K562 (cell line): Measurements from ENCODE around the gene HNRNPDL. TPM values are rescaled to one million over a fixed set of nuclear protein-coding genes. Genes with fewer than 3 reads are reported as not detected.

Experiments
- CCNT2 ChIP-seq: IDR thresholded peaks from 2 replicates; pipeline ENCODE4 v1.6.1; 2011; ENCODE audit warnings: borderline replicate concordance, low read depth, mild to moderate bottlenecking, moderate library complexity, mixed read lengths, low read length; ENCODE audit not compliant: insufficient read length; ENCODE audit errors: extremely low read depth
- CREB3L1 ChIP-seq: fragments of 450-650 bp; IDR thresholded peaks from 2 replicates; pipeline ENCODE4 v1.6.1; 2014; ENCODE audit warnings: low read depth, mild to moderate bottlenecking, moderate library complexity, borderline replicate concordance
- ELF2 ChIP-seq: fragments of 250-450 bp; sonication (Bioruptor Pico); IDR thresholded peaks from 2 replicates; pipeline ENCODE4 v1.5.0; 2021; ENCODE audit warnings: mild to moderate bottlenecking
- ESRRA ChIP-seq: fragments of 450-650 bp; IDR thresholded peaks from 2 replicates; pipeline ENCODE4 v1.6.1; 2014; ENCODE audit warnings: low read depth, mild to moderate bottlenecking, moderate library complexity, borderline replicate concordance
- ETV6 ChIP-seq, 3 experiments: fragments of 150-350 bp in 1 of 3; sonication (generic) in 1 of 3; formaldehyde crosslinking in 1 of 3; IDR thresholded peaks; 2 replicates each; pipeline versions ENCODE4 v1.6.1 to v1.8.0; 2014 to 2022; ENCODE audit warnings: borderline replicate concordance in 2 of 3, low read depth in 2 of 3, antibody characterized with exemption in 1 of 3, low read length in 1 of 3, mild to moderate bottlenecking in 1 of 3, missing genetic modification reagents in 1 of 3
- HDAC8 ChIP-seq: fragments of 450-650 bp; IDR thresholded peaks from 2 replicates; pipeline ENCODE4 v1.6.1; 2016; ENCODE audit warnings: mild to moderate bottlenecking, missing genetic modification characterization, moderate library complexity, missing compliant biosample characterization
- KDM2B ChIP-seq: fragments of 250-450 bp; sonication (Bioruptor Pico); IDR thresholded peaks from 2 replicates; pipeline ENCODE4 v1.8.0; 2021; ENCODE audit warnings: mild to moderate bottlenecking, moderate library complexity
- NONO ChIP-seq, 2 experiments: fragments of 200-400 bp in 1 of 2; fragments of 450-650 bp in 1 of 2; formaldehyde crosslinking in 1 of 2; IDR thresholded peaks; 2 replicates each; pipeline ENCODE4 v1.6.1; 2017; ENCODE audit warnings: low read depth in 2 of 2, mild to moderate bottlenecking in 2 of 2, moderate library complexity in 2 of 2, low read length in 1 of 2
- NRF1 ChIP-seq, 2 experiments: fragments of 450-650 bp; IDR thresholded peaks in 1 of 2; conservative IDR thresholded peaks in 1 of 2; 2 replicates each; pipeline ENCODE4 v1.6.1; 2014; ENCODE audit warnings: mild to moderate bottlenecking in 2 of 2
- POLR2G ChIP-seq: fragments of 200-400 bp; formaldehyde crosslinking; IDR thresholded peaks from 2 replicates; pipeline ENCODE4 v1.6.1; 2017; ENCODE audit warnings: low read depth, mild to moderate bottlenecking, antibody characterized with exemption, low read length, moderate library complexity
- PTBP1 ChIP-seq: fragments of 200-400 bp; formaldehyde crosslinking; IDR thresholded peaks from 2 replicates; pipeline ENCODE4 v1.6.1; 2017; ENCODE audit warnings: low read depth, low read length
- PTTG1 ChIP-seq: fragments of 450-650 bp; IDR thresholded peaks from 2 replicates; pipeline ENCODE4 v1.6.1; 2016; ENCODE audit warnings: low read depth, mild to moderate bottlenecking, missing genetic modification characterization, missing compliant biosample characterization
- SMARCB1 ChIP-seq: IDR thresholded peaks from 2 replicates; pipeline ENCODE4 v1.6.1; 2011; ENCODE audit warnings: improper control_type of control experiment, low read depth; ENCODE audit not compliant: insufficient read length
- TAF7 ChIP-seq: fragments of 450-650 bp; IDR thresholded peaks from 2 replicates; pipeline ENCODE4 v1.6.1; 2016; ENCODE audit warnings: missing genetic modification characterization, missing compliant biosample characterization
- TARDBP ChIP-seq: fragments of 450-650 bp; IDR thresholded peaks from 2 replicates; pipeline ENCODE4 v1.6.1; 2016
- TCFL5 ChIP-seq: fragments of 250-450 bp; sonication (Bioruptor Pico); conservative IDR thresholded peaks from 2 replicates; pipeline ENCODE4 v1.6.1; 2021; ENCODE audit warnings: mild to moderate bottlenecking, moderate library complexity, matching md5 sums
- TGIF2 ChIP-seq: sonication (generic); formaldehyde crosslinking; IDR thresholded peaks from 2 replicates; pipeline ENCODE4 v1.8.1; 2022; ENCODE audit warnings: mild to moderate bottlenecking, missing genetic modification reagents, moderate library complexity
- ZEB2 ChIP-seq: fragments of 450-650 bp; IDR thresholded peaks from 2 replicates; pipeline ENCODE4 v1.6.1; 2016
- ZNF174 ChIP-seq: fragments of 250-450 bp; sonication (Bioruptor Pico); IDR thresholded peaks from 2 replicates; pipeline ENCODE4 v1.4.0; 2020; ENCODE audit warnings: mild to moderate bottlenecking
- ZNF384 ChIP-seq: IDR thresholded peaks from 2 replicates; pipeline ENCODE4 v1.6.1; 2012; ENCODE audit warnings: low read depth, low read length, improper control_type of control experiment
- ZNF655 ChIP-seq: fragments of 250-450 bp; sonication (Bioruptor Pico); IDR thresholded peaks from 2 replicates; pipeline ENCODE4 v1.5.0; 2021
- polyA plus RNA-seq, 8 experiments: library from polyadenylated mRNA; depleted of rRNA in 4 of 8; stranded (reverse) in 5 of 8; unstranded in 3 of 8; fragments of >200 nt; fragmentation: Nextera tagmentation in 2 of 8; fragmentation: Illumina TruSeq in 1 of 8; extraction: Ambion mirVana in 2 of 8; extraction: Trizol in 1 of 8; gene quantifications; 2 replicates each; pipeline versions ENCODE4 v1.2.1 to v1.2.3, GENCODE V29; 2011 to 2014; ENCODE audit warnings: inconsistent platforms in 1 of 8, missing spikeins in 1 of 8
- total RNA-seq, 7 experiments: library from RNA; depleted of rRNA in 6 of 7; stranded (reverse); fragments of >200 nt in 6 of 7; fragmentation: Illumina TruSeq in 2 of 7; extraction: Trizol in 2 of 7; gene quantifications; 2 replicates each; pipeline versions ENCODE4 v1.2.1 to v1.2.3, GENCODE V29; 2011 to 2021; ENCODE audit warnings: low replicate concordance in 1 of 7
- TF ChIP-seq, protein P1 (sequence below): fragments of 450-650 bp; formaldehyde crosslinking; IDR thresholded peaks from 2 replicates; pipeline ENCODE4 v1.4.0; 2020; ENCODE audit warnings: mild to moderate bottlenecking, moderate library complexity

HNRNPDL gene
- total and polyA plus RNA-seq, 9 of the 15 experiments (the other 6 are each of a cell fraction or from before 2014, with no cell fraction given): 243 to 652 (median 351) TPM

GRCh38 chr4:82430193-82430963 is at the start of gene HNRNPDL, which contains the start of gene ENOPH1 (continued):
- TF ChIP-seq TARDBP (no peak), TCFL5 (no peak), SMARCB1 (no peak), POLR2G (peak; percentile 83), CREB3L1 (no peak; the same call in 1 of the 2 replicates), CCNT2 (peak; percentile 70), NONO (IDR thresholded peaks at IDR 0.05; ENCODE audit: low read depth in 2 of 2, low read length in 1 of 2) (0 out of 4 replicates have a peak, but pooled peaks of 1 of the 2 experiments have one; percentile 11), TAF7 (tag) (no peak), ZEB2 (0 out of 2 replicates have a peak, but pooled peaks have one; percentile 9), TGIF2 (CRISPR knock-in tag) (0 out of 2 replicates have a peak, but pooled peaks have one; percentile 18), ETV6 (IDR thresholded peaks at IDR 0.05; ENCODE audit: borderline replicate concordance in 1 of 2, low read depth in 2 of 2, low read length in 1 of 2) (peak in 1 of 2 experiments; percentile 10; a peak in 2 of 4 replicates), ETV6 (CRISPR knock-in tag; IDR thresholded peaks at IDR 0.05; ENCODE audit: borderline replicate concordance) (0 out of 2 replicates have a peak, but pooled peaks have one; percentile 26), ESRRA (no peak), ZNF655 (CRISPR knock-in tag) (no peak), ZNF384 (no peak), HDAC8 (tag) (no peak), PTTG1 (tag) (no peak), ELF2 (no peak), KDM2B (CRISPR knock-in tag) (no peak), PTBP1 (no peak), NRF1 (conservative IDR thresholded peaks at IDR 0.05 in 1 of 2, IDR thresholded peaks at IDR 0.05 in 1 of 2) (peak; percentile 84 to 85), ZNF174 (CRISPR knock-in tag) (no peak)
- TF ChIP-seq, protein P1, sequence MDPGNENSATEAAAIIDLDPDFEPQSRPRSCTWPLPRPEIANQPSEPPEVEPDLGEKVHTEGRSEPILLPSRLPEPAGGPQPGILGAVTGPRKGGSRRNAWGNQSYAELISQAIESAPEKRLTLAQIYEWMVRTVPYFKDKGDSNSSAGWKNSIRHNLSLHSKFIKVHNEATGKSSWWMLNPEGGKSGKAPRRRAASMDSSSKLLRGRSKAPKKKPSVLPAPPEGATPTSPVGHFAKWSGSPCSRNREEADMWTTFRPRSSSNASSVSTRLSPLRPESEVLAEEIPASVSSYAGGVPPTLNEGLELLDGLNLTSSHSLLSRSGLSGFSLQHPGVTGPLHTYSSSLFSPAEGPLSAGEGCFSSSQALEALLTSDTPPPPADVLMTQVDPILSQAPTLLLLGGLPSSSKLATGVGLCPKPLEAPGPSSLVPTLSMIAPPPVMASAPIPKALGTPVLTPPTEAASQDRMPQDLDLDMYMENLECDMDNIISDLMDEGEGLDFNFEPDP: no peak
